Activated T-cell treated with anti-CD3 and anti-CD28 coated beads, Interleukin-2, amount 50 U/mL, for 1 hour (primary cell): ENCODE measurements around the gene VASN.

Experiments used
- DNase-seq: peaks from one replicate; pipeline ENCODE4 v3.0.0-alpha.2; 2020

The VASN gene

GRCh38 chr16:4373356-4373908 is 1.8 kb downstream of the VASN start:
- no peak for DNase-seq

GRCh38 chr16:4373909-4374742 is 2.5 kb downstream of the VASN start:
- no peak for DNase-seq

- no peak for DNase-seq
Measured at GRCh38 chr16:4375717-4376116, 4.1 kb downstream of the VASN start.

GRCh38 chr16:4376126-4376892 is 4.7 kb downstream of the VASN start:
- no peak for DNase-seq

- DNase-seq: no peak
Measured at GRCh38 chr16:4376893-4377572, 5.4 kb downstream of the VASN start.

- DNase-seq: no peak
Measured at GRCh38 chr16:4377573-4378154, 6.0 kb downstream of the VASN start.

GRCh38 chr16:4378161-4378666 is 6.6 kb downstream of the VASN start:
- no peak for DNase-seq

GRCh38 chr16:4378999-4379690 is 7.5 kb downstream of the VASN start:
- no peak for DNase-seq

GRCh38 chr16:4380119-4381063 is 8.7 kb downstream of the VASN start:
- DNase-seq: no peak

GRCh38 chr16:4381072-4381934 is 9.7 kb downstream of the VASN start:
- no peak for DNase-seq

GRCh38 chr16:4381935-4382794 is 10.5 kb downstream of the VASN start:
- DNase-seq: no peak

GRCh38 chr16:4382795-4383357 is 11.2 kb downstream of the VASN start:
- DNase-seq: no peak

GRCh38 chr16:4383591-4384444 is 12.2 kb downstream of the VASN start:
- DNase-seq: no peak

- DNase-seq: no peak
Measured at GRCh38 chr16:4384509-4384942, 12.9 kb downstream of the VASN start.

- no peak for DNase-seq
Measured at GRCh38 chr16:4385066-4385788, 13.6 kb downstream of the VASN start.

- no peak for DNase-seq
Measured at GRCh38 chr16:4385789-4386450, 14.3 kb downstream of the VASN start.
